ENCODE results near the gene UBR4. TPM values are rescaled to one million over a fixed set of nuclear protein-coding genes. Genes with fewer than 3 reads are reported as not detected.
"Not testable (repeated sequence)": the region's sequence is repeated elsewhere in the genome, so short reads cannot be mapped to it uniquely, and the experiment has no call there.

The UBR4 gene
- total RNA-seq, 1 donor from 2014 or later, result 186 TPM

- DNase-seq (ENCODE audit: extremely low read depth, low read depth, low spot score), result no peak
Measured at GRCh38 chr1:19191811-19192210, 18.3 kb downstream of the UBR4 start.

- no peak for DNase-seq (ENCODE audit: extremely low read depth, low read depth, low spot score)
Measured at GRCh38 chr1:19190468-19190867, 19.6 kb downstream of the UBR4 start.

- DNase-seq (ENCODE audit: extremely low read depth, low read depth, low spot score), result no peak
Measured at GRCh38 chr1:19189270-19189669, 20.8 kb downstream of the UBR4 start.

- DNase-seq (ENCODE audit: extremely low read depth, low read depth, low spot score), result no peak
Measured at GRCh38 chr1:19187852-19188251, 22.2 kb downstream of the UBR4 start.

- DNase-seq (ENCODE audit: extremely low read depth, low read depth, low spot score), result no peak
Measured at GRCh38 chr1:19186001-19186400, 24.1 kb downstream of the UBR4 start.

- no peak for DNase-seq (ENCODE audit: extremely low read depth, low read depth, low spot score)
Measured at GRCh38 chr1:19182223-19182622, 27.8 kb downstream of the UBR4 start.

GRCh38 chr1:19180265-19180657 is 29.8 kb downstream of the UBR4 start:
- DNase-seq (ENCODE audit: extremely low read depth, low read depth, low spot score), result not testable (repeated sequence)

- peak; percentile 20 for DNase-seq (ENCODE audit: extremely low read depth, low read depth, low spot score)
Measured at GRCh38 chr1:19179597-19180264, 30.3 kb downstream of the UBR4 start.

- no peak for DNase-seq (ENCODE audit: extremely low read depth, low read depth, low spot score)
Measured at GRCh38 chr1:19178734-19179398, 31.2 kb downstream of the UBR4 start.

- no peak for DNase-seq (ENCODE audit: extremely low read depth, low read depth, low spot score)
Measured at GRCh38 chr1:19177811-19178210, 32.3 kb downstream of the UBR4 start.

GRCh38 chr1:19169642-19170041 is 40.4 kb downstream of the UBR4 start:
- no peak for DNase-seq (ENCODE audit: extremely low read depth, low read depth, low spot score)

GRCh38 chr1:19167140-19167539 is 42.9 kb downstream of the UBR4 start:
- DNase-seq (ENCODE audit: extremely low read depth, low read depth, low spot score), result no peak

GRCh38 chr1:19166066-19166465 is 44.0 kb downstream of the UBR4 start:
- DNase-seq (ENCODE audit: extremely low read depth, low read depth, low spot score), result no peak

GRCh38 chr1:19165501-19165900 is 44.6 kb downstream of the UBR4 start:
- DNase-seq (ENCODE audit: extremely low read depth, low read depth, low spot score), result no peak

GRCh38 chr1:19164274-19165015 is 45.6 kb downstream of the UBR4 start:
- DNase-seq (ENCODE audit: extremely low read depth, low read depth, low spot score), result no peak

- DNase-seq (ENCODE audit: extremely low read depth, low read depth, low spot score), result no peak
Measured at GRCh38 chr1:19163261-19163660, 46.8 kb downstream of the UBR4 start.

GRCh38 chr1:19160831-19161230 is 49.2 kb downstream of the UBR4 start:
- DNase-seq (ENCODE audit: extremely low read depth, low read depth, low spot score), result no peak

- no peak for DNase-seq (ENCODE audit: extremely low read depth, low read depth, low spot score)
Measured at GRCh38 chr1:19157653-19158052, 52.4 kb downstream of the UBR4 start.

GRCh38 chr1:19156676-19157075 is 53.4 kb downstream of the UBR4 start:
- DNase-seq (ENCODE audit: extremely low read depth, low read depth, low spot score), result peak; percentile 79

GRCh38 chr1:19154876-19155275 is 55.2 kb downstream of the UBR4 start:
- DNase-seq (ENCODE audit: extremely low read depth, low read depth, low spot score), result no peak

GRCh38 chr1:19153169-19153568 is 56.9 kb downstream of the UBR4 start:
- DNase-seq (ENCODE audit: extremely low read depth, low read depth, low spot score), result no peak

- DNase-seq (ENCODE audit: extremely low read depth, low read depth, low spot score), result no peak
Measured at GRCh38 chr1:19151537-19151936, 58.5 kb downstream of the UBR4 start.

Data from glomerular endothelial cell (primary cell).